ENCODE measurements around the gene FXN. TPM values are rescaled to one million over a fixed set of nuclear protein-coding genes. Genes with fewer than 3 reads are reported as not detected.

The FXN gene
- total RNA-seq, 2 experiments from 2014 or later: 6.9 to 36.1 TPM

GRCh38 chr9:69076550-69076949, 41.0 kb downstream of the FXN start:
- Histone ChIP-seq H3K79me2 (ENCODE audit: insufficient read depth, low read depth, low read length) (no peaks in the 10 kb centered on the region), H2AFZ (ENCODE audit: low read length) (no peak overlapping the region), H3K4me2 (ENCODE audit: low read length) (no peak overlapping the region), H3K27ac (ENCODE audit: low read depth, low read length, poor library complexity, severe bottlenecking) (no peak overlapping the region), H3K36me3 (ENCODE audit: insufficient read depth, low read length) (peaks cover 8% of the 10 kb centered on the region; the same call in 1 of the 2 replicates), H4K20me1 (ENCODE audit: insufficient read depth, low read length) (no peaks in the 10 kb centered on the region), H3K9me3 (ENCODE audit: low read length) (no peaks in the 10 kb centered on the region), H3K9me2 (ENCODE audit: insufficient read depth, low read length) (no peaks in the 10 kb centered on the region), H3K4me3 (ENCODE audit: low read depth, low read length, poor library complexity, severe bottlenecking) (no peak overlapping the region), H3K4me1 (ENCODE audit: insufficient read depth, low read length, poor library complexity, severe bottlenecking) (no peaks in the 10 kb centered on the region)
- intact Hi-C loops (cut with micrococcal nuclease; ENCODE audit: unreplicated experiment): no loop called here
- ChIA-PET CTCF (ENCODE audit: unreplicated experiment) (no interaction called here), POLR2A (interaction anchor here (1.1 kb wide), 1 partner anchor 17 kb away, joined by 4 read pairs; no protein-coding TSS in a partner anchor)
- TF ChIP-seq EZH2phosphoT487 (IDR thresholded peaks at IDR 0.05; ENCODE audit: borderline replicate concordance, low read depth, low read length) (no peak), CTCF (conservative IDR thresholded peaks at IDR 0.05; ENCODE audit: low read length) (no peak)
- no peak for DNase-seq (ENCODE audit: low spot score)
- no TSS peak for BruUV-seq (replicated peaks)

GRCh38 chr9:69078069-69078468, 42.5 kb downstream of the FXN start:
- Histone ChIP-seq H4K20me1 (ENCODE audit: insufficient read depth, low read length) (no peaks in the 10 kb centered on the region), H3K27ac (ENCODE audit: low read depth, low read length, poor library complexity, severe bottlenecking) (no peak overlapping the region), H3K79me2 (ENCODE audit: insufficient read depth, low read depth, low read length) (no peaks in the 10 kb centered on the region), H2AFZ (ENCODE audit: low read length) (no peak overlapping the region), H3K36me3 (ENCODE audit: insufficient read depth, low read length) (peaks cover 5% of the 10 kb centered on the region; the same call in 1 of the 2 replicates), H3K4me1 (ENCODE audit: insufficient read depth, low read length, poor library complexity, severe bottlenecking) (no peaks in the 10 kb centered on the region), H3K4me3 (ENCODE audit: low read depth, low read length, poor library complexity, severe bottlenecking) (no peak overlapping the region), H3K9me2 (ENCODE audit: insufficient read depth, low read length) (no peaks in the 10 kb centered on the region), H3K4me2 (ENCODE audit: low read length) (no peak overlapping the region), H3K9me3 (ENCODE audit: low read length) (no peaks in the 10 kb centered on the region)
- TF ChIP-seq EZH2phosphoT487 (IDR thresholded peaks at IDR 0.05; ENCODE audit: borderline replicate concordance, low read depth, low read length): no peak
- no peak for TF ChIP-seq CTCF (conservative IDR thresholded peaks at IDR 0.05; ENCODE audit: low read length)
- ChIA-PET POLR2A (interaction anchor here (1.0 kb wide), 1 partner anchor 17 kb away, joined by 5 read pairs; no protein-coding TSS in a partner anchor), CTCF (ENCODE audit: unreplicated experiment) (no interaction called here)
- DNase-seq (ENCODE audit: low spot score): no peak
- intact Hi-C loops (cut with micrococcal nuclease; ENCODE audit: unreplicated experiment): no loop called here
- no TSS peak for BruUV-seq (replicated peaks)

GRCh38 chr9:69078581-69078980, 43.0 kb downstream of the FXN start:
- ChIA-PET POLR2A (interaction anchor here (1.0 kb wide), 1 partner anchor 17 kb away, joined by 5 read pairs; no protein-coding TSS in a partner anchor), CTCF (ENCODE audit: unreplicated experiment) (no interaction called here)
- H3K4me2 ChIP-seq (ENCODE audit: low read length): no peak overlapping the region
- no peak overlapping the region for H3K27ac ChIP-seq (ENCODE audit: low read depth, low read length, poor library complexity, severe bottlenecking)
- no peaks in the 10 kb centered on the region for H3K9me2 ChIP-seq (ENCODE audit: insufficient read depth, low read length)
- no peaks in the 10 kb centered on the region for H3K79me2 ChIP-seq (ENCODE audit: insufficient read depth, low read depth, low read length)
- TF ChIP-seq CTCF (conservative IDR thresholded peaks at IDR 0.05; ENCODE audit: low read length) (no peak), EZH2phosphoT487 (IDR thresholded peaks at IDR 0.05; ENCODE audit: borderline replicate concordance, low read depth, low read length) (no peak)
- no peaks in the 10 kb centered on the region for H3K9me3 ChIP-seq (ENCODE audit: low read length)
- H3K4me1 ChIP-seq (ENCODE audit: insufficient read depth, low read length, poor library complexity, severe bottlenecking): no peaks in the 10 kb centered on the region
- H3K4me3 ChIP-seq (ENCODE audit: low read depth, low read length, poor library complexity, severe bottlenecking): no peak overlapping the region
- no peaks in the 10 kb centered on the region for H4K20me1 ChIP-seq (ENCODE audit: insufficient read depth, low read length)
- H2AFZ ChIP-seq (ENCODE audit: low read length): no peak overlapping the region
- BruUV-seq (replicated peaks): no TSS peak
- no peaks in the 10 kb centered on the region for H3K36me3 ChIP-seq (ENCODE audit: insufficient read depth, low read length)
- no peak for DNase-seq (ENCODE audit: low spot score)
- intact Hi-C loops (cut with micrococcal nuclease; ENCODE audit: unreplicated experiment): no loop called here
